NB4 (cell line): ENCODE data around the gene ZNF699.

Experiments used
- CTCF ChIP-seq: IDR thresholded peaks from one replicate; pipeline ENCODE4 v1.5.1; 2012; ENCODE audit warnings: low read depth, low read length
- POLR2A ChIP-seq: IDR thresholded peaks from 2 replicates; pipeline ENCODE4 v1.6.1; 2011; ENCODE audit warnings: mild to moderate bottlenecking; ENCODE audit not compliant: insufficient read length; ENCODE audit errors: extremely low read depth

- TF ChIP-seq CTCF = no peak
- no peak for TF ChIP-seq POLR2A
These were observed 39.0 kb upstream of the ZNF699 start for GRCh38 chr19:9348671-9349070.
